ENCODE results near the gene CNN2. TPM values are rescaled to one million over a fixed set of nuclear protein-coding genes. Genes with fewer than 3 reads are reported as not detected.

Gene CNN2
- total RNA-seq, 1 experiment from 2014 or later = 194 TPM

GRCh38 chr19:1000591-1001537 is 25.5 kb upstream of the CNN2 start:
- Mint-ChIP-seq H3K27me3 (ENCODE audit: insufficient read depth, unreplicated experiment) (peaks cover 15% of the 10 kb centered on the region), H3K4me1 (ENCODE audit: low read depth, unreplicated experiment) (no peaks in the 10 kb centered on the region), H3K4me3 (ENCODE audit: unreplicated experiment) (peak overlapping the region; percentile 69), H3K9me3 (ENCODE audit: unreplicated experiment) (no peaks in the 10 kb centered on the region), H3K27ac (ENCODE audit: unreplicated experiment) (no peak overlapping the region), H3K36me3 (ENCODE audit: insufficient read depth, unreplicated experiment) (peaks cover 47% of the 10 kb centered on the region)
- peak overlapping the region; percentile 30 for H3K4me3 ChIP-seq (ENCODE audit: low read depth, low read length)
- CTCF ChIA-PET = interaction anchor here (0.6 to 1.1 kb wide), 8 partner anchors 9 to 87 kb away, joined by 3 to 8 read pairs (median 3); partner anchors contain the start of gene RNU6-2
- H3K36me3 ChIP-seq (ENCODE audit: control insufficient read depth, insufficient read depth, low read length) = no peaks in the 10 kb centered on the region
- POLR2A ChIA-PET = interaction anchor here (0.6 kb wide), 1 partner anchor 434 kb away, joined by 3 read pairs; no protein-coding TSS in a partner anchor
- H3K27me3 ChIP-seq (replicated peaks; ENCODE audit: control insufficient read depth, insufficient read depth, low read length) = peaks cover 2% of the 10 kb centered on the region; the same call in 1 of the 2 replicates
- no peak for DNase-seq
- no peak for TF ChIP-seq CTCF (IDR thresholded peaks at IDR 0.05; ENCODE audit: insufficient read depth in 1 of 2, low read depth in 1 of 2, low read length in 1 of 2, severe bottlenecking in 1 of 2, unreplicated experiment in 1 of 2)
- no peaks in the 10 kb centered on the region for H3K9me3 ChIP-seq
- intact Hi-C loops (cut with micrococcal nuclease; ENCODE audit: unreplicated experiment) = loop anchor here (2.0 kb wide), 1 partner anchor 144 kb away; no protein-coding TSS in a partner anchor
- no TSS peak for BruUV-seq (replicated peaks)
- peaks cover 18% of the 10 kb centered on the region for H3K4me1 ChIP-seq

DNA sequence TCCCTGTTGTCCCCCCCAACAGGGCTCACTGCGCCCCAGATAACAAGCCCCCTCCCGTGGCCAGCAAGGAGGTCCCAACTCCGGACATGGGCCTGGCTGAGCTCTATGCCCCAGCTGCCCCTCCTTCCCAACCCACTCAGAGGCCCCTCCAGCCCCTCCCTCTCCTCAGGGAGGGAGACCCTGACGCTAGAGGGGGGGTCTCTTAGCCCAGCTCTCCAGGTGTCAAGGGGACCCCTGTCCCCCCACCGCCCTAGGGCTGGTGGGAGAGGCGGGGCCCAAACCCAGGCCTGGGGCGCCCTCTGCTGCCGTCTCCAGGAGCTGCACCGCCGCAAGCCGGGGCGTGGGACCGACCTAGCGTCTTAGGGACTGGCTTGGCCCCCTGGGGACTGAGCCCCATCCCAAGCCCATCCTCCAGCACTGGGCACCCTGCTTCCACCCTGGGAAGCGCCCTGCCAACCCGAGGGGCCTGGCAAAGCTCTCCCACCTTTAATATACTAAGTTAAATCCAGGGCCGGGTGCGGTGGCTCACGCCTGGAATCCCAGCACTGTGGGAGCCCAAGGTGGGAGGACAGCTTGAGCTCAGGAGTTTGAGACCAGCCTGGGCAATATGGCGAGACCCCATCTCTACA is 24.8 kb upstream of the CNN2 start:
- no peaks in the 10 kb centered on the region for H3K9me3 Mint-ChIP-seq (ENCODE audit: unreplicated experiment)
- TF ChIP-seq CTCF (IDR thresholded peaks at IDR 0.05; ENCODE audit: insufficient read depth in 1 of 2, low read depth in 1 of 2, low read length in 1 of 2, severe bottlenecking in 1 of 2, unreplicated experiment in 1 of 2) = peak; percentile 85 to 93
- Histone ChIP-seq H3K9me3 (no peaks in the 10 kb centered on the region), H3K27me3 (replicated peaks; ENCODE audit: control insufficient read depth, insufficient read depth, low read length) (peaks cover 2% of the 10 kb centered on the region; the same call in 1 of the 2 replicates), H3K36me3 (ENCODE audit: control insufficient read depth, insufficient read depth, low read length) (no peaks in the 10 kb centered on the region), H3K4me3 (ENCODE audit: low read depth, low read length) (no peak overlapping the region), H3K4me1 (peaks cover 10% of the 10 kb centered on the region)
- H3K36me3 Mint-ChIP-seq (ENCODE audit: insufficient read depth, unreplicated experiment) = peaks cover 43% of the 10 kb centered on the region
- intact Hi-C loops (cut with micrococcal nuclease; ENCODE audit: unreplicated experiment) = loop anchor here (2.0 kb wide), 1 partner anchor 145 kb away; no protein-coding TSS in a partner anchor
- peak in 1 of 2 experiments; percentile 79 for DNase-seq
- POLR2A ChIA-PET = no interaction called here
- H3K4me1 Mint-ChIP-seq (ENCODE audit: low read depth, unreplicated experiment) = no peaks in the 10 kb centered on the region
- no peak overlapping the region for H3K27ac Mint-ChIP-seq (ENCODE audit: unreplicated experiment)
- CTCF ChIA-PET = interaction anchor here (0.6 to 1.1 kb wide), 7 partner anchors 8 to 88 kb away, joined by 3 to 8 read pairs (median 3); partner anchors contain the start of gene RNU6-2
- BruUV-seq (replicated peaks) = no TSS peak
- peak overlapping the region; percentile 69 for H3K4me3 Mint-ChIP-seq (ENCODE audit: unreplicated experiment)
- peaks cover 15% of the 10 kb centered on the region for H3K27me3 Mint-ChIP-seq (ENCODE audit: insufficient read depth, unreplicated experiment)

- intact Hi-C loops (cut with micrococcal nuclease; ENCODE audit: unreplicated experiment) = no loop called here
- H3K4me3 Mint-ChIP-seq (ENCODE audit: unreplicated experiment) = no peak overlapping the region
- DNase-seq = no peak
- BruUV-seq (replicated peaks) = no TSS peak
- H3K36me3 Mint-ChIP-seq (ENCODE audit: insufficient read depth, unreplicated experiment) = peaks cover 41% of the 10 kb centered on the region
- Histone ChIP-seq H3K9me3 (no peaks in the 10 kb centered on the region), H3K4me1 (peaks cover 9% of the 10 kb centered on the region; the same call in 1 of the 2 replicates), H3K36me3 (ENCODE audit: control insufficient read depth, insufficient read depth, low read length) (no peaks in the 10 kb centered on the region), H3K4me3 (ENCODE audit: low read depth, low read length) (no peak overlapping the region), H3K27me3 (replicated peaks; ENCODE audit: control insufficient read depth, insufficient read depth, low read length) (peaks cover 2% of the 10 kb centered on the region; the same call in 1 of the 2 replicates)
- H3K4me1 Mint-ChIP-seq (ENCODE audit: low read depth, unreplicated experiment) = no peaks in the 10 kb centered on the region
- ChIA-PET CTCF (interaction anchor here (0.6 kb wide), 1 partner anchor 141 kb away, joined by 7 read pairs; no protein-coding TSS in a partner anchor), POLR2A (no interaction called here)
- no peak for TF ChIP-seq CTCF (IDR thresholded peaks at IDR 0.05; ENCODE audit: insufficient read depth in 1 of 2, low read depth in 1 of 2, low read length in 1 of 2, severe bottlenecking in 1 of 2, unreplicated experiment in 1 of 2)
- no peak overlapping the region for H3K27ac Mint-ChIP-seq (ENCODE audit: unreplicated experiment)
- H3K27me3 Mint-ChIP-seq (ENCODE audit: insufficient read depth, unreplicated experiment) = peaks cover 15% of the 10 kb centered on the region
- H3K9me3 Mint-ChIP-seq (ENCODE audit: unreplicated experiment) = no peaks in the 10 kb centered on the region
Observed at GRCh38 chr19:1002600-1002999, 23.8 kb upstream of the CNN2 start.
